Measurements from ENCODE around the gene RWDD2A. TPM values are rescaled to one million over a fixed set of nuclear protein-coding genes. Genes with fewer than 3 reads are reported as not detected.
"Not testable (repeated sequence)": the region's sequence is repeated elsewhere in the genome, so short reads cannot be mapped to it uniquely, and the experiment has no call there.

The RWDD2A gene
- total RNA-seq, 1 donor from 2014 or later = 1.8 TPM

DNA sequence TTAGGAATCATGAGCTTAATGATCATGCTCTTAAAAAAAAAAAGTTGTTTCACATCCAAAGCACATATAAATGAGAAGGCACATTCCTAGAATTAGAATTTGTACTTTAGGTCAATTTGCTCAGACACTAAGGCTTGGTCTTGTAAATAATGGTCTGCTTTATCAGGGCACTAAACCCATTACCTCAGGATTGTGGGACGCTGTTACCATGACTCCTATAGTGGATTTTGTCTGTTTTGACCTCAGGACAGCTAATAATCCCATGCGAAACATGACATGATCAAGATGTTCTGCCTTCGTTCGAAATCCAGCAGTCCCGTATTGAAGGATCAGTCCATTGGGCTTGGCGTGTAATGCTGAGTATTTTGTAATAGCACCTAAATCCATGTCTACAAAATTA, 2.5 kb upstream of the RWDD2A start:
- TF ChIP-seq, protein P1, sequence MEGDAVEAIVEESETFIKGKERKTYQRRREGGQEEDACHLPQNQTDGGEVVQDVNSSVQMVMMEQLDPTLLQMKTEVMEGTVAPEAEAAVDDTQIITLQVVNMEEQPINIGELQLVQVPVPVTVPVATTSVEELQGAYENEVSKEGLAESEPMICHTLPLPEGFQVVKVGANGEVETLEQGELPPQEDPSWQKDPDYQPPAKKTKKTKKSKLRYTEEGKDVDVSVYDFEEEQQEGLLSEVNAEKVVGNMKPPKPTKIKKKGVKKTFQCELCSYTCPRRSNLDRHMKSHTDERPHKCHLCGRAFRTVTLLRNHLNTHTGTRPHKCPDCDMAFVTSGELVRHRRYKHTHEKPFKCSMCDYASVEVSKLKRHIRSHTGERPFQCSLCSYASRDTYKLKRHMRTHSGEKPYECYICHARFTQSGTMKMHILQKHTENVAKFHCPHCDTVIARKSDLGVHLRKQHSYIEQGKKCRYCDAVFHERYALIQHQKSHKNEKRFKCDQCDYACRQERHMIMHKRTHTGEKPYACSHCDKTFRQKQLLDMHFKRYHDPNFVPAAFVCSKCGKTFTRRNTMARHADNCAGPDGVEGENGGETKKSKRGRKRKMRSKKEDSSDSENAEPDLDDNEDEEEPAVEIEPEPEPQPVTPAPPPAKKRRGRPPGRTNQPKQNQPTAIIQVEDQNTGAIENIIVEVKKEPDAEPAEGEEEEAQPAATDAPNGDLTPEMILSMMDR (IDR thresholded peaks at IDR 0.05; ENCODE audit: insufficient read depth, low read length, severe bottlenecking) = no peak
- H3K36me3 ChIP-seq (ENCODE audit: control insufficient read depth, insufficient read depth, low read length) = peaks cover 6% of the 10 kb centered on the region
- FAIRE-seq = peak; percentile 62

DNA sequence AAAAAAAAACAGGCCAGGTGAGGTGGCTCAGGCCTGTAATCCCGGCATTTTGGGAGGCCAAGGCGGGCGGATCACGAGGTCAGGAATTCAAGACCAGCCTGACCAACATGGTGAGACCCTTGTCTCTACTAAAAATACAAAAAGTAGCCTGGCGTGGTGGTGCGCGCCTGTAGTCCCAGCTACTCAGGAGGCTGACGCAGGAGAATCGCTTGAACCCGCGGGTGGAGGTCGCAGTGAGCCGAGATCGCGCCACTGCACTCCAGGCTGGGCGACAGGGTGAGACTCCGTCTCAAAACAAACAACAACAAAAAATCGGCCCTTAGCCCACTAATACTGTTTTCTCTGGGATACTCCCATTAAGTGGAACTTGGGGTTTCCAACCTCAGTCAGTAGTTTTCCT, 1.2 kb upstream of the RWDD2A start:
- DNase-seq (ENCODE audit: low read depth); FAIRE-seq; H3K36me3 ChIP-seq (ENCODE audit: control insufficient read depth, insufficient read depth, low read length); H3K27me3 ChIP-seq (ENCODE audit: control insufficient read depth, insufficient read depth, low read length): not testable (repeated sequence)
- H3K4me3 ChIP-seq (ENCODE audit: low read depth, low read length) = peak overlapping the region; percentile 87

More for the DNA sequence above, 2.5 kb upstream of the RWDD2A start:
- DNase-seq (ENCODE audit: low read depth) = no peak
- no peak overlapping the region for H3K4me3 ChIP-seq (ENCODE audit: low read depth, low read length)
- no peaks in the 10 kb centered on the region for H3K27me3 ChIP-seq (ENCODE audit: control insufficient read depth, insufficient read depth, low read length)

DNA sequence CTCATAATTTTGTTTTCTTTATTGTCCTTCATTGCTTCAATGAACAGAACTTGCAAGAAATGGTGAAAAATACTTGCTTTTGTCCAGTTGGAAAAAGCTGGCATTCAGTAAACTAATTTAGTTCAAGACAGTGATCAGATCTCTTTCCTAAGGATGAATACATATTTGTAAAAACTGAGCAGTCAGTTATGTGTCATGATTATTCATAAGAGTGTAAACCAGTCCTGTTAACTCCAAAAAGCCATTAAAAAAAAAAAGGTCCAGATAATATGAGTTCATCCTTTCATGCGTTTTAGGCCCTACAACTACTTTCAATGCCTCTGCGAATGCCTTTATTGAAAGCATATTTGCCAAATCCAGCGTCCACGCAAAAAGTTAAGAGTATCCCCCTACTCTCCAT, 701 bp upstream of the RWDD2A start:
- peak; percentile 73 for DNase-seq (ENCODE audit: low read depth)
- peak overlapping the region; percentile 87 for H3K4me3 ChIP-seq (ENCODE audit: low read depth, low read length)
- TF ChIP-seq, protein P1 (IDR thresholded peaks at IDR 0.05; ENCODE audit: insufficient read depth, low read length, severe bottlenecking) = no peak
- peaks cover 3% of the 10 kb centered on the region for H3K36me3 ChIP-seq (ENCODE audit: control insufficient read depth, insufficient read depth, low read length)
- FAIRE-seq = no peak
- H3K27me3 ChIP-seq (ENCODE audit: control insufficient read depth, insufficient read depth, low read length) = no peaks in the 10 kb centered on the region

DNA sequence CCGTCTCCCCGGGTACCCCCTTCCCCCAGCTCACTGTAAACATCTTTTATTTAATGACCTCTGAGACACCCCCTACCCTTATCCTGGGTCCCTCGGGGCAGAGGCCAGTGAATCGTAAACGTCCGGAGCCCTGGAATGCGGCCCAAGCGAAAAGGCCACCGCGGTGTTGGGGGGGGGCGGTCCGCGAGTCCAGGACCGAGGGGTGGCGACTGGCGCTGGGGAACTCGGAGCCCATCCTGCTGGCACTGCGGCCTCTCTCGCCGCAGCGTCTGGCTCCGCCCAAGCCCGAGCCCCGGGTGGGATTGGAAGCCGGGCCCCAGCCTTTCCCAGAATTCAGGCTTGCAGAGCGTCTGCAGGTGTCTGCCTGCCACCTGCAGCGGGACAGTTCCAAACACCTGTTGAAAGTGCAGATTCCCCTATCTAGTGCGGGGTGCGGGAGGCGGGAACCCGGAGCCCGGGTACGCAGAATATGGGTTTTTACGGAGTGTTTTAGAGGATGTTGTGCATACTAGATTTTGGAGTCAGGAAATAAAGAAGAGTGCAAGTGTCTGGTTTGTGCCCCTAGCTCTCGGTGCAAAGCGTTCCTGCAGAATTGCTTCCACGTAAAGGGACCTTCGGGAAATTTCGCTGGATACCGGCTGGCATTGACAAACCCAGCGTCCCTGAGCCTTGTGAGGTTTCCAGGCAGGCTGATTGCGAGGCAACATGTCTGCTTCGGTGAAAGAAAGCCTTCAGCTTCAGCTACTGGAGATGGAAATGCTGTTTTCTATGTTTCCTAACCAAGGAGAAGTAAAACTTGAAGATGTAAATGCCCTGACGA, 800 bp downstream of the RWDD2A start:
- FAIRE-seq = no peak

DNA sequence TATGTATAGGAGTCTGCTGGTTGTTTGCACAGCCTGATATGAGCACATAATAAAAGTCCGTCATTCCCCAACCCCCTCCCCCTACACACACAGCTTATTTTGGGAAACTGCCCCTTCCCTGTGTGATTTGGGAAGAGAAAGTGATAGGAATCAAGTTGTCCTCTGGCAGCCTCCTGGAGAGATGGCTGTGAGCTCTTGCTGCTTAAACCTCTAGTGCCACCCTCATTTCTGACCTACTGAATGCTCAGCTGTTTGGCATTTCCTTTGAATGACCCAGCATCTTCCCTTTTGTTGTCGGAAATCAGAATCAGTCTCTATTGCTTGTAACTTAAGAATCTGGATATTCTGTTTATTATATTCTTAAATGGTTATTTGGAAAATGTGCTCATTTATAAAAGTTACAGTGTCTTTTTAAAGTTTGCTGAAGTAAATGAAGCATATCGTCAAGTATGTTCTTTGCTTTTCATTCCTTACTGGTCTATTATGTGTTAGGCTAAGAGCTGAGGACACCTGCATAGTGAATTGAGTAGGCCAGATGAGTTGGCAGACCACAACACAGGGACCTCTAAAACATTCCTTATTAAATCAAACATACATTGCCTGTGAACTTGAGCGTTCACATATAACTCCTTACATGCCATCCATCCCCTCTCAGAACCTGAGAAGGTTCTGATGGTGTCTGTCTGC, 5.5 kb downstream of the RWDD2A start:
- FAIRE-seq (no peak), DNase-seq (ENCODE audit: low read depth) (peak; percentile 66)
- no peak overlapping the region for H3K4me3 ChIP-seq (ENCODE audit: low read depth, low read length)
- no peaks in the 10 kb centered on the region for H3K36me3 ChIP-seq (ENCODE audit: control insufficient read depth, insufficient read depth, low read length)
- TF ChIP-seq, protein P1 (IDR thresholded peaks at IDR 0.05; ENCODE audit: insufficient read depth, low read length, severe bottlenecking) = no peak
- no peaks in the 10 kb centered on the region for H3K27me3 ChIP-seq (ENCODE audit: control insufficient read depth, insufficient read depth, low read length)

More for the DNA sequence above, 800 bp downstream of the RWDD2A start:
- H3K27me3 ChIP-seq (ENCODE audit: control insufficient read depth, insufficient read depth, low read length) = no peaks in the 10 kb centered on the region
- H3K36me3 ChIP-seq (ENCODE audit: control insufficient read depth, insufficient read depth, low read length) = peaks cover 2% of the 10 kb centered on the region
- no peak for DNase-seq (ENCODE audit: low read depth)
- TF ChIP-seq, protein P1 (IDR thresholded peaks at IDR 0.05; ENCODE audit: insufficient read depth, low read length, severe bottlenecking) = no peak
- H3K4me3 ChIP-seq (ENCODE audit: low read depth, low read length) = peak overlapping the region; percentile 87

DNA sequence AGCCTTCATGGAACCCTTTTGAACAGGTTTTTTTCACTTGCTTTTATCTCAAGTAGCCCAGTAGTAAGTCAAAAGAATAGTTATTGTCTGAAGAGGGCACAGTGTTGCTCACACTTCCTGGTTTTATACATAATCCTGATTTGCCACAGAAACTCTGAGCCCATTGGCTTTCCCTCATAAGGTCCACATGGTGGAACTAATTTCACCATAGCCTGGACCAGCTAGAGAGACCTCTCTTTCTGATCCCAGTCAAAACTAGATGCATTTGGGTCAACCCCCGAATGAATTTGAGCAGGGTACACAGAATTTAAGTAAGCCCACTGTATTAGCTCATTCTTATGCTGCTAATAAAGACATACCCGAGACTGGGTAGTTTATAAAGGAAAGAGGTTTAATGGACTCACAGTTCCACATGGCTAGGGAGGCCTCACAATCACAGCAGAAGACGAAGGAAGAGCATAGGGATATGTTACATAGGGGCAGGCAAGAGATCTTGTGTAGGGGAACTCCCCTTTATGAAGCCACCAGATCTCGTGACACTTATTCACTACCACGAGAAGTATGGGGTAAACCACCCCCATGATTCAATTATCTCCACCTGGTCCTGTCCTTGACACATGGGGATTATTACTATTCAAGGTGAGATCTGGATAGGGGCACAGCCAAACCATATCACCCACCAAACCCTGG, 6.2 kb downstream of the RWDD2A start:
- H3K27me3 ChIP-seq (ENCODE audit: control insufficient read depth, insufficient read depth, low read length) = no peaks in the 10 kb centered on the region
- no peak for FAIRE-seq
- TF ChIP-seq, protein P1 (IDR thresholded peaks at IDR 0.05; ENCODE audit: insufficient read depth, low read length, severe bottlenecking) = no peak
- peak; percentile 20 for DNase-seq (ENCODE audit: low read depth)
- H3K4me3 ChIP-seq (ENCODE audit: low read depth, low read length) = no peak overlapping the region
- no peaks in the 10 kb centered on the region for H3K36me3 ChIP-seq (ENCODE audit: control insufficient read depth, insufficient read depth, low read length)

Data from bronchial epithelial cell (primary cell).